PC-3 (cell line): ENCODE data around the gene EXD3. TPM values are rescaled to one million over a fixed set of nuclear protein-coding genes. Genes with fewer than 3 reads are reported as not detected.

Source experiments
- ATAC-seq: fragments of 200-7000 bp; cut with Tn5 transposase; 2 replicates; pipeline ENCODE4 v1.9.1; 2020; ENCODE audit warnings: mild to moderate bottlenecking, moderate library complexity
- BruUV-seq: library from RNA; stranded (reverse); fragments of 400-500 nt; replicated peaks from 2 replicates; lab custom pipeline; 2021; lab: Mats Ljungman, UMichigan
- CTCF ChIA-PET: fragments of 300-600 bp; sonication (Branson Sonifier 250); formaldehyde crosslinking; loops from one replicate; lab custom pipeline; 2022; ENCODE audit warnings: antibody characterized with exemption; lab: Charles Lee
- POLR2A ChIA-PET: fragments of 300-600 bp; sonication (Branson Sonifier 250); formaldehyde crosslinking; loops from one replicate; lab custom pipeline; 2022; ENCODE audit warnings: antibody characterized with exemption; ENCODE audit not compliant: unreplicated experiment; lab: Charles Lee
- DNase-seq: peaks from one replicate; pipeline ENCODE4 v3.0.0-alpha.2; 2015
- H2AFZ ChIP-seq: fragments of 300-600 bp; sonication (generic); 2 replicates; pipeline ENCODE4 v1.6.0; 2016; ENCODE audit warnings: antibody characterized with exemption, low read length
- H3F3A ChIP-seq: fragments of 300-600 bp; sonication (generic); one replicate; pipeline ENCODE4 v1.6.0; 2017; ENCODE audit warnings: antibody characterized with exemption, low read length, control low read depth, mild to moderate bottlenecking; ENCODE audit not compliant: unreplicated experiment
- H3K27ac ChIP-seq: fragments of 300-600 bp; sonication (generic); 2 replicates; pipeline ENCODE4 v1.5.1; 2016; ENCODE audit warnings: mild to moderate bottlenecking, low read length
- H3K27me3 ChIP-seq: fragments of 300-600 bp; sonication (generic); 2 replicates; pipeline ENCODE4 v1.6.1; 2016; ENCODE audit warnings: low read length, mixed read lengths
- H3K36me3 ChIP-seq: fragments of 300-600 bp; sonication (generic); 2 replicates; pipeline ENCODE4 v1.6.1; 2016; ENCODE audit warnings: low read depth, mixed run types, low read length, mixed read lengths
- H3K4me1 ChIP-seq: fragments of 300-600 bp; sonication (generic); 2 replicates; pipeline ENCODE4 v1.5.1; 2016; ENCODE audit warnings: low read length; ENCODE audit not compliant: insufficient read depth
- H3K4me2 ChIP-seq: fragments of 300-600 bp; sonication (generic); 2 replicates; pipeline ENCODE4 v1.6.0; 2016; ENCODE audit warnings: low read length
- H3K4me3 ChIP-seq: fragments of 300-600 bp; sonication (generic); 2 replicates; pipeline ENCODE4 v1.5.1; 2016; ENCODE audit warnings: mild to moderate bottlenecking, low read length, mixed read lengths
- H3K79me2 ChIP-seq: fragments of 300-600 bp; sonication (generic); 2 replicates; pipeline ENCODE4 v1.6.1; 2017; ENCODE audit warnings: low read length, mixed read lengths
- H3K9ac ChIP-seq: fragments of 300-600 bp; sonication (generic); 2 replicates; pipeline ENCODE4 v1.6.0; 2016; ENCODE audit warnings: mild to moderate bottlenecking, low read length
- H3K9me2 ChIP-seq: fragments of 300-600 bp; sonication (generic); replicated peaks from 2 replicates; pipeline ENCODE4 v1.6.1; 2016; ENCODE audit warnings: mixed run types, low read length, mixed read lengths
- H3K9me3 ChIP-seq: fragments of 300-600 bp; sonication (generic); 2 replicates; pipeline ENCODE4 v1.6.1; 2016; ENCODE audit warnings: low read length, mixed read lengths
- H4K20me1 ChIP-seq: fragments of 300-600 bp; sonication (generic); 2 replicates; pipeline ENCODE4 v1.6.1; 2016; ENCODE audit warnings: low read length, mixed read lengths
- CTCF ChIP-seq: fragments of 300-600 bp; sonication (generic); conservative IDR thresholded peaks from 2 replicates; pipeline ENCODE4 v1.5.1; 2017; ENCODE audit warnings: antibody characterized with exemption, low read depth, mild to moderate bottlenecking, low read length
- EZH2 ChIP-seq: fragments of 300-600 bp; sonication (generic); IDR thresholded peaks from one replicate; pipeline ENCODE4 v1.6.1; 2017; ENCODE audit warnings: antibody characterized with exemption, mild to moderate bottlenecking, low read length; ENCODE audit not compliant: unreplicated experiment
- EZH2phosphoT487 ChIP-seq: fragments of 300-600 bp; sonication (generic); IDR thresholded peaks from 2 replicates; pipeline ENCODE4 v1.6.1; 2018; ENCODE audit warnings: mild to moderate bottlenecking, antibody characterized with exemption, low read length, borderline replicate concordance
- intact Hi-C: fragments of 100-400 bp; cut with micrococcal nuclease; formaldehyde crosslinking; loops from 2 replicates; pipeline ENCODE4 v1.9.0; 2023
- total RNA-seq: library from RNA; depleted of rRNA; stranded (reverse); fragments of >200 nt; gene quantifications from 2 replicates; pipeline ENCODE4 v1.2.3, GENCODE V29; 2014

The EXD3 gene
- total RNA-seq, 1 experiment from 2014 or later = 1.9 TPM

GRCh38 chr9:137406085-137406760 is 16.7 kb downstream of the EXD3 start:
- POLR2A ChIA-PET = no interaction called here
- no TSS peak for BruUV-seq
- no peak for DNase-seq
- no peaks in the 10 kb centered on the region for H3K36me3 ChIP-seq
- intact Hi-C loops = no loop called here
- no peak overlapping the region for H3K9ac ChIP-seq
- H2AFZ ChIP-seq = no peak overlapping the region
- no peaks in the 10 kb centered on the region for H3K27me3 ChIP-seq
- CTCF ChIA-PET = no interaction called here
- no peaks in the 10 kb centered on the region for H4K20me1 ChIP-seq
- H3K9me3 ChIP-seq = no peaks in the 10 kb centered on the region
- H3K4me2 ChIP-seq = peak overlapping the region; percentile 66; the same call in 1 of the 2 replicates
- no peak for ATAC-seq
- no peak overlapping the region for H3K27ac ChIP-seq
- H3K9me2 ChIP-seq = no peaks in the 10 kb centered on the region
- H3K79me2 ChIP-seq = no peaks in the 10 kb centered on the region
- peaks cover 5% of the 10 kb centered on the region; the same call in 1 of the 2 replicates for H3K4me1 ChIP-seq
- no peak for TF ChIP-seq EZH2
- no peak for TF ChIP-seq CTCF
- TF ChIP-seq EZH2phosphoT487 = no peak
- no peaks in the 10 kb centered on the region for H3F3A ChIP-seq
- H3K4me3 ChIP-seq = peak overlapping the region; percentile 50; the same call in 1 of the 2 replicates

- Histone ChIP-seq H4K20me1 (no peaks in the 10 kb centered on the region), H3K9me3 (no peaks in the 10 kb centered on the region), H3K27ac (no peak overlapping the region), H3K4me1 (no peaks in the 10 kb centered on the region), H3F3A (no peaks in the 10 kb centered on the region), H3K9me2 (no peaks in the 10 kb centered on the region), H3K9ac (no peak overlapping the region), H3K4me2 (no peak overlapping the region), H2AFZ (no peak overlapping the region), H3K27me3 (no peaks in the 10 kb centered on the region), H3K4me3 (no peak overlapping the region), H3K36me3 (no peaks in the 10 kb centered on the region), H3K79me2 (no peaks in the 10 kb centered on the region)
- ATAC-seq (no peak), DNase-seq (peak; percentile 7)
- CTCF ChIA-PET = no interaction called here
- no TSS peak for BruUV-seq
- intact Hi-C loops = no loop called here
- TF ChIP-seq EZH2phosphoT487 = no peak
- no peak for TF ChIP-seq CTCF
- TF ChIP-seq EZH2 = no peak
- POLR2A ChIA-PET = no interaction called here
These were observed 17.3 kb downstream of the EXD3 start for GRCh38 chr9:137405677-137406081.

GRCh38 chr9:137404961-137405567 is 17.9 kb downstream of the EXD3 start:
- no peak overlapping the region for H3K27ac ChIP-seq
- ATAC-seq = no peak
- H3K36me3 ChIP-seq = no peaks in the 10 kb centered on the region
- BruUV-seq = no TSS peak
- no peaks in the 10 kb centered on the region for H3K4me1 ChIP-seq
- intact Hi-C loops = no loop called here
- no peak for DNase-seq
- no peaks in the 10 kb centered on the region for H3K9me2 ChIP-seq
- H3K79me2 ChIP-seq = no peaks in the 10 kb centered on the region
- H3F3A ChIP-seq = no peaks in the 10 kb centered on the region
- H3K9me3 ChIP-seq = no peaks in the 10 kb centered on the region
- H4K20me1 ChIP-seq = no peaks in the 10 kb centered on the region
- no peak overlapping the region for H3K4me2 ChIP-seq
- ChIA-PET POLR2A (no interaction called here), CTCF (no interaction called here)
- H3K9ac ChIP-seq = no peak overlapping the region
- H3K4me3 ChIP-seq = no peak overlapping the region
- H3K27me3 ChIP-seq = no peaks in the 10 kb centered on the region
- TF ChIP-seq EZH2 (no peak), EZH2phosphoT487 (no peak), CTCF (no peak)
- H2AFZ ChIP-seq = no peak overlapping the region
